ENCODE results near the gene PNPLA7. TPM values are rescaled to one million over a fixed set of nuclear protein-coding genes. Genes with fewer than 3 reads are reported as not detected.
"Not testable (repeated sequence)": the region's sequence is repeated elsewhere in the genome, so short reads cannot be mapped to it uniquely, and the experiment has no call there.

Gene PNPLA7
- total RNA-seq, 1 experiment from 2014 or later, result 1.3 TPM

DNA sequence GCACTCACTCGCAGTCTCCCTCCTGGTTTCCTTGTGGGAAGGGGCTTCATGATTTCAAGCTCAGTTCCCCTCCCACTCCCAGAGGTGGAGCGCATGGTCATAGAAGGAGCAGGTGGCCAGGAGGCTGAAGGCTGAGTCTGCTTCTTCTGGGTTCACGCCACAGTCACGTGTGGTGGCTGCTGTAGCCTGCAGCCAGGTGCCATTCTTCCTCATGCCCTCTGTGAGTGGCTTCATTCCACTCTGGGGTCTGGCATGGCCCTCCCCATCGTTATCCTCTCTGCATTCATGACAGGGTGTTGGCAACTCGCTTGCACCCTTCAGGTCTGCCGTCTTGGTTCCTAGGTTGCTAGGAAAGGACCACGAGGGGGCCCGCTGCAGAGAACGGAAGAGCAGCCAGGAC lies 5.0 kb upstream of the PNPLA7 start (continued):
- TF ChIP-seq, protein P1, sequence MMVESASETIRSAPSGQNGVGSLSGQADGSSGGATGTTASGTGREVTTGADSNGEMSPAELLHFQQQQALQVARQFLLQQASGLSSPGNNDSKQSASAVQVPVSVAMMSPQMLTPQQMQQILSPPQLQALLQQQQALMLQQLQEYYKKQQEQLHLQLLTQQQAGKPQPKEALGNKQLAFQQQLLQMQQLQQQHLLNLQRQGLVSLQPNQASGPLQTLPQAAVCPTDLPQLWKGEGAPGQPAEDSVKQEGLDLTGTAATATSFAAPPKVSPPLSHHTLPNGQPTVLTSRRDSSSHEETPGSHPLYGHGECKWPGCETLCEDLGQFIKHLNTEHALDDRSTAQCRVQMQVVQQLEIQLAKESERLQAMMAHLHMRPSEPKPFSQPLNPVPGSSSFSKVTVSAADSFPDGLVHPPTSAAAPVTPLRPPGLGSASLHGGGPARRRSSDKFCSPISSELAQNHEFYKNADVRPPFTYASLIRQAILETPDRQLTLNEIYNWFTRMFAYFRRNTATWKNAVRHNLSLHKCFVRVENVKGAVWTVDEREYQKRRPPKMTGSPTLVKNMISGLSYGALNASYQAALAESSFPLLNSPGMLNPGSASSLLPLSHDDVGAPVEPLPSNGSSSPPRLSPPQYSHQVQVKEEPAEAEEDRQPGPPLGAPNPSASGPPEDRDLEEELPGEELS (CRISPR knock-in tag; IDR thresholded peaks at IDR 0.05), result no peak

DNA sequence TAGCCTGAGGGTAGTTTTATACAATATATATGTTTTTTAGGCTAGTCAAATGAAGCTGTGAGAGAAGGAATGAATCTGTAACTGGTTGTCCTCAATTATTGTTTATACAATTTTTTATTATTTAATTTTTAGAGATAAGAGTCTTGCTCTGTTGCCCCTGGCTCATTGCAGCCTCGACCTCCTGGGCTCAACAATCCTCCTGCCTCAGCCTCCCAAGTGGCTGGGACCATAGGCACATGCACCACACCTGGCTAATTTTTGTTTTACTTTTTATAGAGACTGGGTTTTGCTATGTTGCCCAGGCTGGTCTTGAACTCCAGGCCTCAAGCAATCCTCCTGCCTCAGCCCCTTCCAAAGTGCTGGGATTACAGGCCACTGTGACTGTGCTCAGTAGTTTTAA lies 4.1 kb upstream of the PNPLA7 start:
- Mint-ChIP-seq H3K36me3 (peaks cover 40% of the 10 kb centered on the region), H3K27ac (no peak overlapping the region), H3K9me3 (no peaks in the 10 kb centered on the region), H3K4me1 (peaks cover 7% of the 10 kb centered on the region), H3K27me3 (ENCODE audit: low read depth) (no peaks in the 10 kb centered on the region; the same call in 1 of the 2 replicates), H3K4me3 (no peak overlapping the region)
- no peak for TF ChIP-seq RORB (CRISPR knock-in tag; IDR thresholded peaks at IDR 0.05)
- TF ChIP-seq, protein P2, sequence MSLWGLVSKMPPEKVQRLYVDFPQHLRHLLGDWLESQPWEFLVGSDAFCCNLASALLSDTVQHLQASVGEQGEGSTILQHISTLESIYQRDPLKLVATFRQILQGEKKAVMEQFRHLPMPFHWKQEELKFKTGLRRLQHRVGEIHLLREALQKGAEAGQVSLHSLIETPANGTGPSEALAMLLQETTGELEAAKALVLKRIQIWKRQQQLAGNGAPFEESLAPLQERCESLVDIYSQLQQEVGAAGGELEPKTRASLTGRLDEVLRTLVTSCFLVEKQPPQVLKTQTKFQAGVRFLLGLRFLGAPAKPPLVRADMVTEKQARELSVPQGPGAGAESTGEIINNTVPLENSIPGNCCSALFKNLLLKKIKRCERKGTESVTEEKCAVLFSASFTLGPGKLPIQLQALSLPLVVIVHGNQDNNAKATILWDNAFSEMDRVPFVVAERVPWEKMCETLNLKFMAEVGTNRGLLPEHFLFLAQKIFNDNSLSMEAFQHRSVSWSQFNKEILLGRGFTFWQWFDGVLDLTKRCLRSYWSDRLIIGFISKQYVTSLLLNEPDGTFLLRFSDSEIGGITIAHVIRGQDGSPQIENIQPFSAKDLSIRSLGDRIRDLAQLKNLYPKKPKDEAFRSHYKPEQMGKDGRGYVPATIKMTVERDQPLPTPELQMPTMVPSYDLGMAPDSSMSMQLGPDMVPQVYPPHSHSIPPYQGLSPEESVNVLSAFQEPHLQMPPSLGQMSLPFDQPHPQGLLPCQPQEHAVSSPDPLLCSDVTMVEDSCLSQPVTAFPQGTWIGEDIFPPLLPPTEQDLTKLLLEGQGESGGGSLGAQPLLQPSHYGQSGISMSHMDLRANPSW (CRISPR knock-in tag; conservative IDR thresholded peaks at IDR 0.05; ENCODE audit: low read depth), result no peak
- TF ChIP-seq, protein P3, sequence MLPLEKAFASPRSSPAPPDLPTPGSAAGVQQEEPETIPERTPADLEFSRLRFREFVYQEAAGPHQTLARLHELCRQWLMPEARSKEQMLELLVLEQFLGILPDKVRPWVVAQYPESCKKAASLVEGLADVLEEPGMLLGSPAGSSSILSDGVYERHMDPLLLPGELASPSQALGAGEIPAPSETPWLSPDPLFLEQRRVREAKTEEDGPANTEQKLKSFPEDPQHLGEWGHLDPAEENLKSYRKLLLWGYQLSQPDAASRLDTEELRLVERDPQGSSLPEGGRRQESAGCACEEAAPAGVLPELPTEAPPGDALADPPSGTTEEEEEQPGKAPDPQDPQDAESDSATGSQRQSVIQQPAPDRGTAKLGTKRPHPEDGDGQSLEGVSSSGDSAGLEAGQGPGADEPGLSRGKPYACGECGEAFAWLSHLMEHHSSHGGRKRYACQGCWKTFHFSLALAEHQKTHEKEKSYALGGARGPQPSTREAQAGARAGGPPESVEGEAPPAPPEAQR (CRISPR knock-in tag; IDR thresholded peaks at IDR 0.05), result no peak
- TF ChIP-seq, protein P4, sequence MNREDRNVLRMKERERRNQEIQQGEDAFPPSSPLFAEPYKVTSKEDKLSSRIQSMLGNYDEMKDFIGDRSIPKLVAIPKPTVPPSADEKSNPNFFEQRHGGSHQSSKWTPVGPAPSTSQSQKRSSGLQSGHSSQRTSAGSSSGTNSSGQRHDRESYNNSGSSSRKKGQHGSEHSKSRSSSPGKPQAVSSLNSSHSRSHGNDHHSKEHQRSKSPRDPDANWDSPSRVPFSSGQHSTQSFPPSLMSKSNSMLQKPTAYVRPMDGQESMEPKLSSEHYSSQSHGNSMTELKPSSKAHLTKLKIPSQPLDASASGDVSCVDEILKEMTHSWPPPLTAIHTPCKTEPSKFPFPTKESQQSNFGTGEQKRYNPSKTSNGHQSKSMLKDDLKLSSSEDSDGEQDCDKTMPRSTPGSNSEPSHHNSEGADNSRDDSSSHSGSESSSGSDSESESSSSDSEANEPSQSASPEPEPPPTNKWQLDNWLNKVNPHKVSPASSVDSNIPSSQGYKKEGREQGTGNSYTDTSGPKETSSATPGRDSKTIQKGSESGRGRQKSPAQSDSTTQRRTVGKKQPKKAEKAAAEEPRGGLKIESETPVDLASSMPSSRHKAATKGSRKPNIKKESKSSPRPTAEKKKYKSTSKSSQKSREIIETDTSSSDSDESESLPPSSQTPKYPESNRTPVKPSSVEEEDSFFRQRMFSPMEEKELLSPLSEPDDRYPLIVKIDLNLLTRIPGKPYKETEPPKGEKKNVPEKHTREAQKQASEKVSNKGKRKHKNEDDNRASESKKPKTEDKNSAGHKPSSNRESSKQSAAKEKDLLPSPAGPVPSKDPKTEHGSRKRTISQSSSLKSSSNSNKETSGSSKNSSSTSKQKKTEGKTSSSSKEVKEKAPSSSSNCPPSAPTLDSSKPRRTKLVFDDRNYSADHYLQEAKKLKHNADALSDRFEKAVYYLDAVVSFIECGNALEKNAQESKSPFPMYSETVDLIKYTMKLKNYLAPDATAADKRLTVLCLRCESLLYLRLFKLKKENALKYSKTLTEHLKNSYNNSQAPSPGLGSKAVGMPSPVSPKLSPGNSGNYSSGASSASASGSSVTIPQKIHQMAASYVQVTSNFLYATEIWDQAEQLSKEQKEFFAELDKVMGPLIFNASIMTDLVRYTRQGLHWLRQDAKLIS (CRISPR knock-in tag; IDR thresholded peaks at IDR 0.05; ENCODE audit: borderline replicate concordance), result no peak
- TF ChIP-seq, protein P5, sequence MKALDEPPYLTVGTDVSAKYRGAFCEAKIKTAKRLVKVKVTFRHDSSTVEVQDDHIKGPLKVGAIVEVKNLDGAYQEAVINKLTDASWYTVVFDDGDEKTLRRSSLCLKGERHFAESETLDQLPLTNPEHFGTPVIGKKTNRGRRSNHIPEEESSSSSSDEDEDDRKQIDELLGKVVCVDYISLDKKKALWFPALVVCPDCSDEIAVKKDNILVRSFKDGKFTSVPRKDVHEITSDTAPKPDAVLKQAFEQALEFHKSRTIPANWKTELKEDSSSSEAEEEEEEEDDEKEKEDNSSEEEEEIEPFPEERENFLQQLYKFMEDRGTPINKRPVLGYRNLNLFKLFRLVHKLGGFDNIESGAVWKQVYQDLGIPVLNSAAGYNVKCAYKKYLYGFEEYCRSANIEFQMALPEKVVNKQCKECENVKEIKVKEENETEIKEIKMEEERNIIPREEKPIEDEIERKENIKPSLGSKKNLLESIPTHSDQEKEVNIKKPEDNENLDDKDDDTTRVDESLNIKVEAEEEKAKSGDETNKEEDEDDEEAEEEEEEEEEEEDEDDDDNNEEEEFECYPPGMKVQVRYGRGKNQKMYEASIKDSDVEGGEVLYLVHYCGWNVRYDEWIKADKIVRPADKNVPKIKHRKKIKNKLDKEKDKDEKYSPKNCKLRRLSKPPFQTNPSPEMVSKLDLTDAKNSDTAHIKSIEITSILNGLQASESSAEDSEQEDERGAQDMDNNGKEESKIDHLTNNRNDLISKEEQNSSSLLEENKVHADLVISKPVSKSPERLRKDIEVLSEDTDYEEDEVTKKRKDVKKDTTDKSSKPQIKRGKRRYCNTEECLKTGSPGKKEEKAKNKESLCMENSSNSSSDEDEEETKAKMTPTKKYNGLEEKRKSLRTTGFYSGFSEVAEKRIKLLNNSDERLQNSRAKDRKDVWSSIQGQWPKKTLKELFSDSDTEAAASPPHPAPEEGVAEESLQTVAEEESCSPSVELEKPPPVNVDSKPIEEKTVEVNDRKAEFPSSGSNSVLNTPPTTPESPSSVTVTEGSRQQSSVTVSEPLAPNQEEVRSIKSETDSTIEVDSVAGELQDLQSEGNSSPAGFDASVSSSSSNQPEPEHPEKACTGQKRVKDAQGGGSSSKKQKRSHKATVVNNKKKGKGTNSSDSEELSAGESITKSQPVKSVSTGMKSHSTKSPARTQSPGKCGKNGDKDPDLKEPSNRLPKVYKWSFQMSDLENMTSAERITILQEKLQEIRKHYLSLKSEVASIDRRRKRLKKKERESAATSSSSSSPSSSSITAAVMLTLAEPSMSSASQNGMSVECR (CRISPR knock-in tag; IDR thresholded peaks at IDR 0.05; ENCODE audit: borderline replicate concordance), result no peak
- TF ChIP-seq SP1 (CRISPR knock-in tag; conservative IDR thresholded peaks at IDR 0.05), result no peak
- no peak for TF ChIP-seq HMGA2 (CRISPR knock-in tag; IDR thresholded peaks at IDR 0.05)
- no peak for TF ChIP-seq ESRRA (CRISPR knock-in tag; IDR thresholded peaks at IDR 0.05; ENCODE audit: borderline replicate concordance)
- ATAC-seq, result no peak
- POLR2A ChIA-PET, result no interaction called here
- no peak for DNase-seq (ENCODE audit: low spot score)
- CTCF ChIA-PET, result interaction anchor here (0.7 kb wide), 2 partner anchors 19 to 28 kb away, joined by 3 read pairs; no protein-coding TSS in a partner anchor

DNA sequence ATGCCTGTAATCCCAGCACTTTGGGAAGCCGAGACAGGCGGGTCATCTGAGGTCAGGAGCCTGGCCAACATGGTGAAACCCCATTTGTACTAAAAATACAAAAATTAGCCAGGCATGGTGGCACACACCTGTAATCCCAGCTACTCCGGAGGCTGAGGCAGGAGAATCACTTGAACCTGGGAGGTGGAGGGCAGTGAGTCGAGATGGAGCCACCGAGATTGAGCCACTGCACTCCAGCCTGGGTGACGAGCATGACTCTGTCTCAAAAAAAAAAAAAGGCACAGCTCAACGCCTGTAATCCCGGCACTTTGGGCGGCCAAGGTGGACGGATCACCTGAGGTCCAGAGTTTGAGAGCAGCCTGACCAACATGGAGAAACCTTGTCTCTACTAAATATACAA lies 3.5 kb upstream of the PNPLA7 start:
- H3K4me1 Mint-ChIP-seq, ATAC-seq: not testable (repeated sequence)
- CTCF ChIA-PET, result interaction anchor here (0.7 kb wide), 2 partner anchors 19 to 28 kb away, joined by 3 read pairs; no protein-coding TSS in a partner anchor

More for the DNA sequence above, 3.5 kb upstream of the PNPLA7 start:
- POLR2A ChIA-PET; H3K9me3 Mint-ChIP-seq; H3K27me3 Mint-ChIP-seq (ENCODE audit: low read depth); DNase-seq (ENCODE audit: low spot score): not testable (repeated sequence)
- 0 out of 2 replicates have a peak overlapping the region, but pooled peaks have one; percentile 70 for H3K27ac Mint-ChIP-seq
- H3K36me3 Mint-ChIP-seq, result peaks cover 39% of the 10 kb centered on the region
- H3K4me3 Mint-ChIP-seq, result peak overlapping the region; percentile 87; the same call in 1 of the 2 replicates
